ENCODE results near the gene ASPSCR1.

DNA sequence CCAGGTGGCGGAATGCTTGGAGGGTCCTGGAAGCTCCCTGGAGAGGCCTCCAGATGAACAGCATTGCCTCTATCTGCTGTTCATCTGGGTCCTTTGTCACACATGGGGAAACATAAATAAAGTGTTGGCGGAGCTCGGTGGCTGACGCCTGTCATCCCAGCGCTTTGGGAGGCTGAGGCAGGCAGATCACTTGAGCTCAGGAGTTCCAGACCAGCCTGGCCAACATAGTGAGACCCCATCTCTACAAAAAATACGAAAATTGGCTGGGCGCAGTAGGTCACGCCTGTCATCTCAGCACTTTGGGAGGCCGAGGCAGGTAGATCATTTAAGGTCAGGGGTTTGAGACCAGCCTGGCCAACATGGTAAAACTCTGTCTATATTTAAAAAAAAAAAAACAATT is 32.6 kb upstream of the ASPSCR1 start:
- TF ChIP-seq CTCF (conservative IDR thresholded peaks at IDR 0.05; ENCODE audit: low read length) (no peak), EZH2phosphoT487 (IDR thresholded peaks at IDR 0.05; ENCODE audit: borderline replicate concordance, low read depth, low read length) (no peak)
